Smooth muscle cell (in vitro differentiated cells): ENCODE results near the gene CALML3. TPM values are rescaled to one million over a fixed set of nuclear protein-coding genes. Genes with fewer than 3 reads are reported as not detected.

ENCODE experiments used
- DNase-seq: peaks from one replicate; lab custom pipeline; 2025; ENCODE audit not compliant: unreplicated experiment; lab: John Stamatoyannopoulos, UW
- H2AFZ ChIP-seq: fragments of 200-600 bp; sonication (generic); 2 replicates; pipeline ENCODE4 v1.6.0; 2016; ENCODE audit warnings: antibody characterized with exemption, low read depth, mild to moderate bottlenecking
- H3F3A ChIP-seq: fragments of 200-600 bp; sonication (generic); 2 replicates; pipeline ENCODE4 v1.6.0; 2017; ENCODE audit warnings: antibody characterized with exemption, low read depth
- H3K27ac ChIP-seq: fragments of 200-600 bp; sonication (generic); 2 replicates; pipeline ENCODE4 v1.5.1; 2016; ENCODE audit warnings: low read depth, mild to moderate bottlenecking
- H3K27me3 ChIP-seq: fragments of 200-600 bp; sonication (generic); 2 replicates; pipeline ENCODE4 v1.6.1; 2016; ENCODE audit warnings: low read depth, mild to moderate bottlenecking
- H3K36me3 ChIP-seq: fragments of 200-600 bp; sonication (generic); 2 replicates; pipeline ENCODE4 v1.5.1; 2016; ENCODE audit warnings: low read depth
- H3K4me1 ChIP-seq: fragments of 200-600 bp; sonication (generic); 2 replicates; pipeline ENCODE4 v1.5.1; 2016; ENCODE audit warnings: low read depth
- H3K4me2 ChIP-seq: fragments of 200-600 bp; sonication (generic); 2 replicates; pipeline ENCODE4 v1.6.0; 2016; ENCODE audit warnings: mild to moderate bottlenecking
- H3K4me3 ChIP-seq: fragments of 200-600 bp; sonication (generic); 2 replicates; pipeline ENCODE4 v1.5.1; 2016; ENCODE audit warnings: mild to moderate bottlenecking
- H3K79me2 ChIP-seq: fragments of 200-600 bp; sonication (generic); 2 replicates; pipeline ENCODE4 v1.6.0; 2016; ENCODE audit warnings: low read depth, mild to moderate bottlenecking
- H3K9ac ChIP-seq: fragments of 200-600 bp; sonication (generic); 2 replicates; pipeline ENCODE4 v1.6.0; 2016; ENCODE audit warnings: low read depth
- H3K9me3 ChIP-seq: fragments of 200-600 bp; sonication (generic); replicated peaks from 2 replicates; pipeline ENCODE4 v1.5.1; 2016; ENCODE audit warnings: low read depth
- H4K20me1 ChIP-seq: fragments of 200-600 bp; sonication (generic); 2 replicates; pipeline ENCODE4 v1.6.0; 2016; ENCODE audit warnings: low read depth
- CTCF ChIP-seq: fragments of 200-600 bp; sonication (generic); IDR thresholded peaks from 2 replicates; pipeline ENCODE4 v1.5.1; 2017; ENCODE audit warnings: borderline replicate concordance, mild to moderate bottlenecking, antibody characterized with exemption; ENCODE audit not compliant: insufficient read depth, poor library complexity, severe bottlenecking
- WGBS: methylation state at CpG from one replicate; pipeline ENCODE4 v1.1.7; 2016; ENCODE audit warnings: low lambda C conversion rate; 5-methylcytosine and 5-hydroxymethylcytosine counted together
- polyA plus RNA-seq: library from polyadenylated mRNA; unstranded; fragments of >200 nt; fragmentation: Nextera tagmentation; extraction: Ambion mirVana; gene quantifications from 2 replicates; pipeline ENCODE4 v1.2.1, GENCODE V29; 2016
- total RNA-seq: library from RNA; depleted of rRNA; stranded (reverse); fragments of >200 nt; gene quantifications from 2 replicates; pipeline ENCODE4 v1.2.3, GENCODE V29; 2014

CALML3 gene
- total and polyA plus RNA-seq, 2 experiments from 2014 or later = 0.49 TPM; not detected in 1

- Histone ChIP-seq H3F3A (peaks cover 7% of the 10 kb centered on the region), H3K27ac (no peak overlapping the region), H4K20me1 (no peaks in the 10 kb centered on the region), H3K4me3 (no peak overlapping the region), H3K79me2 (no peaks in the 10 kb centered on the region), H3K27me3 (no peaks in the 10 kb centered on the region), H3K9ac (no peak overlapping the region), H3K4me1 (no peaks in the 10 kb centered on the region), H3K9me3 (no peaks in the 10 kb centered on the region), H2AFZ (no peak overlapping the region), H3K36me3 (no peaks in the 10 kb centered on the region), H3K4me2 (no peak overlapping the region)
- TF ChIP-seq CTCF = no peak
- no peak for DNase-seq
- WGBS = 96% methylated on average over 16 of the region's 16 CpGs
Observed at GRCh38 chr10:5530846-5531557, 6.2 kb downstream of the CALML3 start.

GRCh38 chr10:5531558-5532306, 7.0 kb downstream of the CALML3 start:
- H3K27me3 ChIP-seq = no peaks in the 10 kb centered on the region
- peaks cover 14% of the 10 kb centered on the region for H3F3A ChIP-seq
- H3K4me1 ChIP-seq = no peaks in the 10 kb centered on the region
- TF ChIP-seq CTCF = no peak
- 86% methylated on average over 10 of the region's 10 CpGs for WGBS
- no peak overlapping the region for H3K27ac ChIP-seq
- H3K36me3 ChIP-seq = no peaks in the 10 kb centered on the region
- no peak overlapping the region for H3K9ac ChIP-seq
- H3K79me2 ChIP-seq = no peaks in the 10 kb centered on the region
- no peak overlapping the region for H3K4me2 ChIP-seq
- no peak for DNase-seq
- no peaks in the 10 kb centered on the region for H4K20me1 ChIP-seq
- no peaks in the 10 kb centered on the region for H3K9me3 ChIP-seq
- no peak overlapping the region for H2AFZ ChIP-seq
- no peak overlapping the region for H3K4me3 ChIP-seq

GRCh38 chr10:5532307-5532605, 7.5 kb downstream of the CALML3 start:
- 97% methylated on average over 10 of the region's 10 CpGs for WGBS
- no peaks in the 10 kb centered on the region for H3K4me1 ChIP-seq
- peaks cover 14% of the 10 kb centered on the region for H3F3A ChIP-seq
- no peak overlapping the region for H3K27ac ChIP-seq
- no peaks in the 10 kb centered on the region for H4K20me1 ChIP-seq
- H3K36me3 ChIP-seq = no peaks in the 10 kb centered on the region
- H3K27me3 ChIP-seq = no peaks in the 10 kb centered on the region
- H2AFZ ChIP-seq = no peak overlapping the region
- DNase-seq = no peak
- no peak overlapping the region for H3K9ac ChIP-seq
- no peaks in the 10 kb centered on the region for H3K9me3 ChIP-seq
- no peak overlapping the region for H3K4me3 ChIP-seq
- no peaks in the 10 kb centered on the region for H3K79me2 ChIP-seq
- TF ChIP-seq CTCF = no peak
- no peak overlapping the region for H3K4me2 ChIP-seq

- no peaks in the 10 kb centered on the region for H3K27me3 ChIP-seq
- no peaks in the 10 kb centered on the region for H3K9me3 ChIP-seq
- no peak overlapping the region for H3K9ac ChIP-seq
- no peak overlapping the region for H3K4me2 ChIP-seq
- no peaks in the 10 kb centered on the region for H3K36me3 ChIP-seq
- H3K4me3 ChIP-seq = no peak overlapping the region
- no peak for DNase-seq
- H3K27ac ChIP-seq = no peak overlapping the region
- H3K4me1 ChIP-seq = no peaks in the 10 kb centered on the region
- WGBS = 97% methylated on average over 6 of the region's 6 CpGs
- peaks cover 14% of the 10 kb centered on the region for H3F3A ChIP-seq
- no peak for TF ChIP-seq CTCF
- no peaks in the 10 kb centered on the region for H4K20me1 ChIP-seq
- no peak overlapping the region for H2AFZ ChIP-seq
- no peaks in the 10 kb centered on the region for H3K79me2 ChIP-seq
Observed at GRCh38 chr10:5532618-5533097, 7.9 kb downstream of the CALML3 start.
